ENCODE results near the gene EMILIN2.

GRCh38 chr18:2920546-2921343 is 73.9 kb downstream of the EMILIN2 start:
- TF ChIP-seq, protein P1, sequence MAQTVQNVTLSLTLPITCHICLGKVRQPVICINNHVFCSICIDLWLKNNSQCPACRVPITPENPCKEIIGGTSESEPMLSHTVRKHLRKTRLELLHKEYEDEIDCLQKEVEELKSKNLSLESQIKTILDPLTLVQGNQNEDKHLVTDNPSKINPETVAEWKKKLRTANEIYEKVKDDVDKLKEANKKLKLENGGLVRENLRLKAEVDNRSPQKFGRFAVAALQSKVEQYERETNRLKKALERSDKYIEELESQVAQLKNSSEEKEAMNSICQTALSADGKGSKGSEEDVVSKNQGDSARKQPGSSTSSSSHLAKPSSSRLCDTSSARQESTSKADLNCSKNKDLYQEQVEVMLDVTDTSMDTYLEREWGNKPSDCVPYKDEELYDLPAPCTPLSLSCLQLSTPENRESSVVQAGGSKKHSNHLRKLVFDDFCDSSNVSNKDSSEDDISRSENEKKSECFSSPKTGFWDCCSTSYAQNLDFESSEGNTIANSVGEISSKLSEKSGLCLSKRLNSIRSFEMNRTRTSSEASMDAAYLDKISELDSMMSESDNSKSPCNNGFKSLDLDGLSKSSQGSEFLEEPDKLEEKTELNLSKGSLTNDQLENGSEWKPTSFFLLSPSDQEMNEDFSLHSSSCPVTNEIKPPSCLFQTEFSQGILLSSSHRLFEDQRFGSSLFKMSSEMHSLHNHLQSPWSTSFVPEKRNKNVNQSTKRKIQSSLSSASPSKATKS (CRISPR knock-in tag; IDR thresholded peaks at IDR 0.05): no peak
- no peak for TF ChIP-seq GMEB1 (CRISPR knock-in tag; IDR thresholded peaks at IDR 0.05; ENCODE audit: borderline replicate concordance)
- no peak for TF ChIP-seq MYC (CRISPR knock-in tag; IDR thresholded peaks at IDR 0.05; ENCODE audit: borderline replicate concordance)
- TF ChIP-seq HDAC2 (CRISPR knock-in tag; IDR thresholded peaks at IDR 0.05): no peak
- TF ChIP-seq ELF1 (CRISPR knock-in tag; IDR thresholded peaks at IDR 0.05): no peak
- no peak for TF ChIP-seq ZBTB40 (IDR thresholded peaks at IDR 0.05)
- TF ChIP-seq ZBTB40 (CRISPR knock-in tag; IDR thresholded peaks at IDR 0.05): no peak
- no peak for TF ChIP-seq NR2F6 (IDR thresholded peaks at IDR 0.05)
- no peak for TF ChIP-seq NR2F6 (CRISPR knock-in tag; IDR thresholded peaks at IDR 0.05)
- TF ChIP-seq ZBTB8A (CRISPR knock-in tag; IDR thresholded peaks at IDR 0.05; ENCODE audit: borderline replicate concordance, low read depth): no peak
- no peak for TF ChIP-seq ZNF253 (CRISPR knock-in tag; IDR thresholded peaks at IDR 0.05; ENCODE audit: borderline replicate concordance)
- TF ChIP-seq YY1 (IDR thresholded peaks at IDR 0.05; ENCODE audit: insufficient read depth, insufficient replicate concordance, low read depth, low read length): no peak
- TF ChIP-seq, protein P2, sequence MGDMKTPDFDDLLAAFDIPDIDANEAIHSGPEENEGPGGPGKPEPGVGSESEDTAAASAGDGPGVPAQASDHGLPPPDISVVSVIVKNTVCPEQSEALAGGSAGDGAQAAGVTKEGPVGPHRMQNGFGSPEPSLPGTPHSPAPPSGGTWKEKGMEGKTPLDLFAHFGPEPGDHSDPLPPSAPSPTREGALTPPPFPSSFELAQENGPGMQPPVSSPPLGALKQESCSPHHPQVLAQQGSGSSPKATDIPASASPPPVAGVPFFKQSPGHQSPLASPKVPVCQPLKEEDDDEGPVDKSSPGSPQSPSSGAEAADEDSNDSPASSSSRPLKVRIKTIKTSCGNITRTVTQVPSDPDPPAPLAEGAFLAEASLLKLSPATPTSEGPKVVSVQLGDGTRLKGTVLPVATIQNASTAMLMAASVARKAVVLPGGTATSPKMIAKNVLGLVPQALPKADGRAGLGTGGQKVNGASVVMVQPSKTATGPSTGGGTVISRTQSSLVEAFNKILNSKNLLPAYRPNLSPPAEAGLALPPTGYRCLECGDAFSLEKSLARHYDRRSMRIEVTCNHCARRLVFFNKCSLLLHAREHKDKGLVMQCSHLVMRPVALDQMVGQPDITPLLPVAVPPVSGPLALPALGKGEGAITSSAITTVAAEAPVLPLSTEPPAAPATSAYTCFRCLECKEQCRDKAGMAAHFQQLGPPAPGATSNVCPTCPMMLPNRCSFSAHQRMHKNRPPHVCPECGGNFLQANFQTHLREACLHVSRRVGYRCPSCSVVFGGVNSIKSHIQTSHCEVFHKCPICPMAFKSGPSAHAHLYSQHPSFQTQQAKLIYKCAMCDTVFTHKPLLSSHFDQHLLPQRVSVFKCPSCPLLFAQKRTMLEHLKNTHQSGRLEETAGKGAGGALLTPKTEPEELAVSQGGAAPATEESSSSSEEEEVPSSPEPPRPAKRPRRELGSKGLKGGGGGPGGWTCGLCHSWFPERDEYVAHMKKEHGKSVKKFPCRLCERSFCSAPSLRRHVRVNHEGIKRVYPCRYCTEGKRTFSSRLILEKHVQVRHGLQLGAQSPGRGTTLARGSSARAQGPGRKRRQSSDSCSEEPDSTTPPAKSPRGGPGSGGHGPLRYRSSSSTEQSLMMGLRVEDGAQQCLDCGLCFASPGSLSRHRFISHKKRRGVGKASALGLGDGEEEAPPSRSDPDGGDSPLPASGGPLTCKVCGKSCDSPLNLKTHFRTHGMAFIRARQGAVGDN (CRISPR knock-in tag; IDR thresholded peaks at IDR 0.05): no peak
- TF ChIP-seq ZNF432 (CRISPR knock-in tag; IDR thresholded peaks at IDR 0.05; ENCODE audit: borderline replicate concordance): no peak
- no peak for TF ChIP-seq BHLHE40 (IDR thresholded peaks at IDR 0.05; ENCODE audit: low read length)

Measured in HepG2 (cell line).